Femur (tissue), 1 donor: ENCODE data around the gene SMARCD2.
"Not testable (repeated sequence)": the region's sequence is repeated elsewhere in the genome, so short reads cannot be mapped to it uniquely, and the experiment has no call there.

Experiments
- DNase-seq: peaks from one replicate; pipeline ENCODE4 v3.0.0-alpha.2; 2017

The SMARCD2 gene

GRCh38 chr17:63842540-63843386, at the start of gene SMARCD2:
SMARCD2 (minus strand) TSS chr17:63842685; CDS start chr17:63842674, 11 bp downstream.
- peak; percentile 99 for DNase-seq

- DNase-seq: not testable (repeated sequence)
These were observed 46.8 kb upstream of the SMARCD2 start for GRCh38 chr17:63889026-63889848.

GRCh38 chr17:63885119-63885518, 42.6 kb upstream of the SMARCD2 start:
- not testable (repeated sequence) for DNase-seq

- DNase-seq: not testable (repeated sequence)
These were observed 40.2 kb upstream of the SMARCD2 start for GRCh38 chr17:63882626-63883126.

GRCh38 chr17:63881935-63882601, 39.6 kb upstream of the SMARCD2 start, which contains the start of gene GH2:
GH2 (minus strand) TSS chr17:63881944; CDS start chr17:63881801, 143 bp downstream.
- DNase-seq: peak; percentile 29

GRCh38 chr17:63881337-63881736, 38.9 kb upstream of the SMARCD2 start:
- not testable (repeated sequence) for DNase-seq

- no peak for DNase-seq
These were observed 38.2 kb upstream of the SMARCD2 start for GRCh38 chr17:63880706-63881105.

GRCh38 chr17:63878413-63878812, 35.9 kb upstream of the SMARCD2 start:
- not testable (repeated sequence) for DNase-seq

GRCh38 chr17:63874693-63875092, 32.2 kb upstream of the SMARCD2 start:
- not testable (repeated sequence) for DNase-seq

GRCh38 chr17:63874061-63874626, 31.7 kb upstream of the SMARCD2 start:
- not testable (repeated sequence) for DNase-seq

- DNase-seq: not testable (repeated sequence)
These were observed 31.1 kb upstream of the SMARCD2 start, which contains the start of gene CSH2 for GRCh38 chr17:63873577-63873976. CSH2 (minus strand) TSS chr17:63873677; CDS start chr17:63873614, 63 bp downstream.

- DNase-seq: not testable (repeated sequence)
These were observed 29.3 kb upstream of the SMARCD2 start for GRCh38 chr17:63871646-63872365.

GRCh38 chr17:63870292-63870665, 27.8 kb upstream of the SMARCD2 start:
- not testable (repeated sequence) for DNase-seq

- not testable (repeated sequence) for DNase-seq
These were observed 27.2 kb upstream of the SMARCD2 start for GRCh38 chr17:63869491-63870291.

GRCh38 chr17:63866625-63867024, 24.1 kb upstream of the SMARCD2 start:
- DNase-seq: not testable (repeated sequence)

- no peak for DNase-seq
These were observed 16.8 kb upstream of the SMARCD2 start for GRCh38 chr17:63859257-63859656.

- not testable (repeated sequence) for DNase-seq
These were observed 13.9 kb upstream of the SMARCD2 start for GRCh38 chr17:63856425-63856824.

GRCh38 chr17:63855185-63855584, 12.7 kb upstream of the SMARCD2 start:
- DNase-seq: no peak

- no peak for DNase-seq
These were observed 12.2 kb upstream of the SMARCD2 start for GRCh38 chr17:63854709-63855108.

GRCh38 chr17:63853260-63853659, 10.8 kb upstream of the SMARCD2 start:
- DNase-seq: no peak

GRCh38 chr17:63850401-63850800, 7.9 kb upstream of the SMARCD2 start:
- DNase-seq: no peak
